ENCODE measurements around the gene RPL10A.

The RPL10A gene

DNA sequence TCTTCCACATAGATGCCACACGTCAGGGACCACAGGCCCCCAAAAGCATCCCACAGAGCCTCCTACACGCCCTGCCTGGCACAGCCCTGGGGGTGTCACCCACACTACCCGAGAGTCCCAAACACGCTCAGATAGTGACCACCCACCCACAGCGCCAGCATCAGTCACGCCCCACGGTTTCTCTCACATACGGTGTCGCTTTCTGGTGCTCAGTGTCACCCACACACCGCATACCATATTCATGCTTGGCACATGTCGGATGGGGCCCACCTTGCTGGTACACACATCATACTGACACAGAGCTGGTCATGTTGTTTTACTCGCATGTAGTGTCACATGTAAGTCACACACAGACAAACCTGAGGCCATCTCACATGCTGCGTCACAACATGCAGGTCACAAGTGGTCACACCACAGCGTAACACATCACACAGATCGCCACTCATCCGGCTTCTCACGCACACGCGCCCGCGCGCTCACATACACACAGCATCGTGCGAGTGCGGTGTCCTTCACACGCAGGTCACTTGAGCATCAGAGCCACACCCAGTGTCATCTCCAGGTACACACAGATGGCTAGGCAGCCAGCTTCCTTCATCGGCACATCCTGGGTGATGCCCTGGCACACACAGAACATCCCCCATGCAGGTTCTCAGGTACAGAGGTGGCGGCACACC is 25.2 kb downstream of the RPL10A start:
- DNase-seq, result no peak

DNA sequence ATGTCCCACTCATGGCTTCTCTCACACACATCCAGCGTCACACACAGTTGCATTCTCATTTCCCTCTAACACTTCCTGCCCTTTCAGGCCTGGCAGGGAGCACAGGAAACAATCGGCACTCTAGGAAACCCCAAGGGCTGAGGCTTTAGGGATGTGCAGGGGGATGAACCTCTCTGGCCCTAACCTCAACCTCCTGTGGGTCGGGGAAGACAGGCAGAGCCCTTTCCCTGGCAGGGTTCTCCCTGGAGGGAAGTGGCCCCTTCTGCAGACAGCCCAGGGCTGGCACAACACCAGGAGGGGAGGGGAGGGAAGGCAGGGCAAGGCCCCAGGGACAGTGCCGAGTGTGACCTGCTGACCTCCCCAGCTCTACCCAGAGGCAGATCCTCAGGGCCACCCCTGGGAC is 26.0 kb downstream of the RPL10A start:
- DNase-seq, result no peak

DNA sequence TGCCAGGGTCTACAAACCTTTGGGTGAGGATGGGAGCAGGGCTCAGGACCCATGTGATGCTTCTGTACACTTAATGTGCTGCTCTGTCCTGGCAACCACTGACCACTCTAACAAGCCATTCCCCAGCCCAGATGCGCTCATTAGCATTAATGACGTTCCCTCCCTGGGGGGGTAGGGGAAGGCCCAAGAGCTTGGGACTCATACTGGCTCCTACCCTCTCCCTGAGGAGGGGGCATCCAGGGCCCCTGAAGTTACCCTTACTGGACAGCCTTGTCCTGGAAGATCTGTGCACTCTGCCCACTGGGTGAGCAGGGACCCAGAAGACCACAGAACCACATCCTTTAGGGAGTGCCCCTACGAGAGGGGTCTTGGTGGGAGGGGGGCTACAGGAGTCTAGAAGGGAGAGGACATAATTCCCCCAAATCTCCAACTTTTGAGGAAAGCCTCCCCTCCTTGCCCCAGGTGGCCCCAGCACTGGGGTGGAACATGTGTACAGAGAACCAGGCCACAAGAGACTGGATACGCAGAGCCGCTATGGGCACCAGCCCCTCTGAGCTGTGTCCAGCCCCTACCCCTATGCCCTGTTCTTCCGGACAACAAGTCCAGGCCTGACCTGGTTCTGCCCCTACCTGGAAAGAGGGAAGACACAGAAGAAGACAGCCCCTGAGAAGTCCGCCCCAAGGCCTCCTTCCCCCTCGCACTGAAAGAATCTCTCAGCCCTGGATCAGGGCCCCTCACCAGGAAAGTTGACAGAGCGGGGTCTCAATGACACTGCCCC is 27.2 kb downstream of the RPL10A start:
- DNase-seq, result no peak

DNA sequence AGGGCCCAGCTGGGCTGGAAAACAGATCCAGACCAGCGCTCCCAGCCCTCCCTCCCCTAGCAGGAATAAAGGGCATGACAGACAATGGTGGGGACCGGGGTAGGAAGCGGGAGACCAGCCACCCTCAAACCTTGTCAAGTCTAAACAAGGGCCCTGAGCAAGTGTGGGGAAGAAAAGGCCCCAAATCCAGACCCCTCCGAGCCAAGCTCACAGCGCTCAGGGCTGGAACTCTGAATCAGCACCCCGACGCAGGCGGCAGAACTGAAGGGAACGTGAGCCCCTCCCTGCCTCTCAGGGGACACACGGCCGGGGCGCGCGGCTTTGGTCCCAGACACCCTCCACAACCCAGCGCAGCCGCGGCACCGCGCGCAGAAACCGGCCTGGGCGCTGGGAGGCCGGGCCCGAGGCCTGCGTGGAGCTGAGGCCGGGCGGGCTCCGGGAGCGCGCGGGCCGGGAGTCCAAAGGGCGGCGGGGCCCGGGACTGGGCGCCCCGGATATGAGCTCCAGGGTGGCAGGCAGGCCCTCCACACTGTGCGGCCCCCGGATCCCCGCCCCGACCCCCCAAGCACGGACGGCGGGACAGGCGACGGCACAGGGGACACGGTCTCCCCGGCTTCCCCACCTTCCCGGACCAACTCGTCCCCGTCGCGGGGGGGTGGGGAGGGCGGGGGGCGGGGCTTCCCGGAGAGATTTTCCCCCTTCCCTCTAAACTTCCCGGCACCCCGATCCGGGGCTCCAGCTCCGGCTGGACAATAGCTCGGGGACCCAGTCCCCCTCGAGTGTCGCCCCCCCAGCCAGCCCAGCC is 28.0 kb downstream of the RPL10A start:
- DNase-seq, result no peak

GRCh38 chr6:35496841-35497570 is 28.8 kb downstream of the RPL10A start, which contains the start of gene TEAD3:
Gene TEAD3, minus strand, starts transcription at chr6:35497079.
- peak; percentile 65 for DNase-seq

DNA sequence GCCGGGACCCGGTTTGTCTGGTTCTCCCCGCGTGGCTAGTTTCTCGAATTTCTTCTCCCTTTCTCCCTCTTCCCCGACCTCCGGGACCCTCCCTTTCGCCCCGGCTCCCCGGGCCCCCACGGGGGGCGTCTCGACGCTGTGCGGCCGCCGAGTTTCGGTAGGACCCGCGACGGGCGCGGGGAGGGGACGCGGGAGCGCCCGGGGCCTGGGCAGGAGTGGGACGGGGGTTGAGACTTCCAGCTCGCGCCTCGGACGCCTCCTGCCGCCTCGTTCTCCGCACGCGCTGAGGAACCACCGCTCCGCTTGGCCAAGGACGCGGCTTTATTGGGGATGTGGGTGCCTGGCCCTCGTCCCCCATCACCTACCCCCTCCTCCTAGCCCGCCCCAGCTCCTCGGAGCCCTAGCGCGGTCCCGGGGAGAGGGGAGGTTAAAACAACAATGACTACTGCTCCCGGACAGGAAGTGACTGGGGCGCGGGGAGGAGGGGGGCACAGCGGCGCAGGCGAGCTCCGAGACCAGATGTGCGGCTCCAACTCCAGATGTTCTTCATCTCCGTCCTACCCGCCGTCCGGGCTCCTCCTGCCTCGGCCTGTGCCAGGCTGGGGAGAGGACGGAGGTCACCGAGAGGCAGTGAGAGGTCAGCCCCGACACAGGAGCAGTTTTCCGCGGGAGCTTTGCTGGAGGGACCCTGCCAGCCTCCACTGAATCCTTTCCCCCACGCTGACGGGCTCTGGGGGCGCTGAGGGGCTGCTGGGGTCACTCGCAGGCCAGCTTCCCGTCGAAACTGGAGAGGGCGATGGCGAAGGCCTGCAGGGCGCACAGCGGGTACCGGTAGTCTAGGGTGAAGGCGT is 29.6 kb downstream of the RPL10A start:
- DNase-seq, result peak; percentile 58

DNA sequence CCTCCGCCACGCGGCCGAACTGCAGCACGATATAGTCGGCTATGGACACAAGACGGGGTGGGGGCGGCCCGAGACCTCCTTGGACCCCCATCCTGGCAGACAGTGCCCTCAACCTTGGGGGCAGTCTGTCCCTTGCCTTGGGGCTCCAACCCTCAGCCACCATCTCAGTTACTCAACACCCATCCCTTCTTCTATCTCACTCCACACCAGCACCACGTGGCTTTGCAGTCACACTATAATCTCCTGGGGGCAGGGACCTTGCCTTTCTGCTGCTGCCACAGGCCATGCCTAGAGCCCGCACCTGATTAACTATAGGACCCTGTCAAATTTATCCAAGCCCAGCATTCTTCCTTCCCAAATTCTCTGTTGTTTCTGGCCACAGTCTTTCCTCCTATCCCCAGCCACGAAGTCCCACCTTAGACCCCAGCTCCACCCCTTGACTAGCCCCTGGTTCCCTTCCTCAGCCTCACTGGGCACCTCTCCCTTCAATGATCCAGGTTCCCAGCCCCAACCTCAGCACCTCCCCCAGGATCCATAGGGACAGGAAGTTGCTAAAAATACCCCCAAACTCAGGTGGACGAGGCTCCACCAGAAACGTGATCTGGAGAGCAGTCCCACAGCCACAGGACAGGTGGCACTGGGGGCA is 30.3 kb downstream of the RPL10A start:
- DNase-seq, result no peak

- no peak for DNase-seq
Observed at GRCh38 chr6:35499372-35499771, 31.2 kb downstream of the RPL10A start.

- DNase-seq, result no peak
Observed at GRCh38 chr6:35500782-35501181, 32.6 kb downstream of the RPL10A start.

GRCh38 chr6:35501784-35502183 is 33.6 kb downstream of the RPL10A start:
- no peak for DNase-seq

GRCh38 chr6:35503534-35503933 is 35.3 kb downstream of the RPL10A start:
- no peak for DNase-seq

DNA sequence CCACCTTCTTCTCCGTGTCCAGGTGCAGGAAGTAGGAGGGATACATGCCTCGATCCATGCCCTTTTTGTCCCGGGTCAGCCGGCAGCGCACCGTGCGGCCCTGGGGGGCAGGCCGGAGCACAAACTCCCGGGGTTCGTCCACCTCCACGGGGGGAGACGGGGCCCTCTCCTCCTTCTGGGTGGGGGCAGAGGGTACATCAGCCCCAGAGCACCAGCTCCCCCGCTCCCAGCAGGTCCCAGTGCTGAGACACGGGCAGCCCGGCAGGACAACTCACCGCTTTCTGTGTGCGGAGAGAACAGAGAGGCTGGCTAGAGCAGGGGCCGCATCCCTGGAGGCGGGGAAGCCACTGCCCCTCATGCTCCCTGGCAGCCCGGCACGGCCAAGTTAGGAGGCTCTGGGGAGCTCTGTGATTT is 37.8 kb downstream of the RPL10A start:
- no peak for DNase-seq

DNA sequence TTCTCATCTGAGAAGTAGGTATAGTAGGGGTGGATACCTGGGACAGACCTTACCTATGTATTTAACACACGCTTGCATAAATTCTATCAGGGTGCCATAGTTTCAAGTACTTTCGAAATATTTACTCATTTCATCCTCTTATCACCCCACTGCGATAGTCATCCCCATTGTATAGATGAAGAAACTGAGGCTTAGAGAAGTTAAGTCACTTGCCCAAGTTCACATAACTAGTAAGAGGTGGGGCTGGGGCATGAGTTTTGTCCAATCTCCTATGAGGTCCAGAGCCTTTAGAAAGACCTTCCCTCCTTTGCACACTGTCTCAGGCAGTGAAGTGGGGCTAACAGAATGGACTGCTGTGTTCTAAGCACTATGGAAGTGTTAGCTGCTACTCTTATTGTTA is 38.3 kb downstream of the RPL10A start:
- no peak for DNase-seq

DNA sequence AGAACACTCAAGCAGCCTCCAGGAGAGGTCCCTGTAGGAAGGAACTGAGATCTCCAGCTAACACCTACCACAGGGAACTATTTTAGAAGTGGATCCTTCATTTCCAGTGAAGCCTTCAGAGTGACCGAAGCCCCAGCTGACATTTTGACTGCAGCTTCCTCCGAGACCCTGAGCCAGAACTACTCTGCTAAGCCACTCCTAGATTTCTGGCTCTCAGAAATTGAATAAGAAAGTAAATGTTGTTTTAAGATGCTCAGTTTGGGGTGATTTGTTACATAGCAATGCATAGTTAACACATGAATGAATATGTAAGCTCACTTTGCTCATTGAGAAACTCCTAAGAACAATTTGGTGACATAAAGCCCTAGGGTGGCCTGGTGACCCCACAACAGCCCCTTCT is 39.0 kb downstream of the RPL10A start:
- DNase-seq, result no peak

DNA sequence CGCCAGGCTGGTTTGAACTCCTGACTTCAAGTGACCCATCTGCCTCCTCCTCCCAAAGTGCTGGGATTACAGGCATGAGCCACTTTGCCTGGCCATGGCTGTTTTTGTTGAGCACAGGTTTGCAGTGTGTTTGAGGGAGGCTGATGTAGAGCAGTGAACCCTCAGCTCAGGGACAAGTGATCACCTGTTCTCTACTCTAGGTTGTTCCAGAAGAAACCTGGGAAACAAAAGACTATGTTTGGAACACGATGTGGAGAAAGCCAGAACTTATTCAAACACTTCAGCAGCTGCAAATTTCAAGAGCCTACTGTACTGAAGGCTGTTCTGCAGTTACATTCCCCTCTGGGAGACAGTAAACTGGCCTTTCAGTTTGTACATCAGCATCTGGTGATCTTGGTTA is 39.8 kb downstream of the RPL10A start:
- no peak for DNase-seq

GRCh38 chr6:35508542-35508941 is 40.3 kb downstream of the RPL10A start:
- no peak for DNase-seq

- DNase-seq, result no peak
Observed at GRCh38 chr6:35510916-35511561, 42.8 kb downstream of the RPL10A start.

DNA sequence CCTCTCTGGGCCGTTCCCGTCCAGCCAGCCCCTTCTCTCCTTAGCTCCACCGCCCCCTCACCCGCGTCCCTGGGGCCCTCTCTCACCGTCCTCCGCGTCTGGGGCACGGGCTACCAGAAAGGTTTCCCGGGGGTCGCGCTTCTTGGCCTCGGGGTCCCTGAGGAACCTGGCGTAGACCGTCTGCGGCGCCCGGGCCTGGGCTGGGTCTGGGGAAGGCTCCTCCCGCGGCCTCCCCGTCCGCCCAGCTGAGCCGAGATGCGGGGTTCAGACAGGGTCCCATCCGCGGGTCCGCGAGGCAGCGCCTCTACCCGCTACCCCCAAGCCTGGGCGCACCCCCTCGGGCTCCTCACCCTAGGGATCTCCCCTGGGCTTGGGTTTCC is 43.4 kb downstream of the RPL10A start:
- no peak for DNase-seq

DNA sequence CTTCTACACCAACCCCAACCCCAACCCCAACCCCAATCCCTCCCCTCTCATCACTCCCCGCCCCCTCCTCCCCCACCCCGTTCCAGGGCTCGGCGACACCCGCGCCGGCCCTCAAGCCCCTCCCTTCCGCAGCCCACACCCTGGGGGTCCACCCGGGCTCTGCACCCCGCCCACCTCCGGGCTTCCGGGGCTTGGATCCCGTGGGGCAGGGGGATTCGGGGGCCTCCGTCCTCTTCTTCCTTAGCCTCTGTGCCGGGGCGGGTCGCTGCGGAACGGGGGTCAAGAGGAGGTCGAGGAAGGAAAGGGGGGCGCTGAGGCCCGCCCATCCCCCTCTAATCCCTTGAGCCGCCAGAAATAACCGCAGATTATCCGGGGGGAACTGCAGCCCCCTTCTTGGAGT is 43.8 kb downstream of the RPL10A start:
- DNase-seq, result no peak

- DNase-seq, result no peak
Observed at GRCh38 chr6:35512740-35513139, 44.5 kb downstream of the RPL10A start, which contains the start of gene TULP1. Gene TULP1, minus strand, starts transcription at chr6:35512896. Its CDS starts 38 bp downstream, at chr6:35512858.

DNA sequence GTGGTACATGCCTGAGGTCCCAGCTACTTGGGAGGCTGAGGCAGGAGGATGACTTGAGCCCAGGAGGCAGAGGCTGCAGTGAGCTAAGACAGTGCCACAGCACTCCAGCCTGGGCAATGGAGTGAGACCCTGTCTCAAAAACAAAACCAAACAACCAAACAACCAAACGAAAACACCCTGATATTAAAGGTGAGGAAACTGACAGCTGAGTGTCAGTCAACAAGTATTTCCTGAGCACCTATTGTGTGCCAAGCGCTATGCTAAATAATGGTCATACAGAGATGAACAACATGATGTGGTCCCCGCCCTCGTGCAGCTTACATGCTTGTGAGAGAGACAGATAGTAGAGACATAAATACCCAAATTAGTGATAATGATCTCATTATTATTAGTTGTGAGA is 46.4 kb downstream of the RPL10A start:
- no peak for DNase-seq
